NCI-H2171 treated with DMSO at 0.1 percent for 48 hours (cell line): Measurements from ENCODE around the gene PXYLP1.

Source experiments
- DNase-seq: peaks from one replicate; lab custom pipeline; 2025; lab: John Stamatoyannopoulos, UW

The PXYLP1 gene

GRCh38 chr3:141228395-141228794 lies 3.2 kb upstream of the PXYLP1 start:
- peak; percentile 15 for DNase-seq

- DNase-seq: peak; percentile 77
These were observed 2.5 kb upstream of the PXYLP1 start for GRCh38 chr3:141229132-141229531.

GRCh38 chr3:141230293-141230692 lies 1.3 kb upstream of the PXYLP1 start:
- DNase-seq: no peak

- DNase-seq: peak; percentile 36
These were observed 563 bp downstream of the PXYLP1 start for GRCh38 chr3:141231952-141232823.

- no peak for DNase-seq
These were observed 2.0 kb downstream of the PXYLP1 start for GRCh38 chr3:141233457-141234161.

GRCh38 chr3:141234283-141234682 lies 2.7 kb downstream of the PXYLP1 start:
- DNase-seq: no peak

GRCh38 chr3:141235661-141236171 lies 4.1 kb downstream of the PXYLP1 start:
- no peak for DNase-seq

GRCh38 chr3:141236361-141236760 lies 4.7 kb downstream of the PXYLP1 start:
- DNase-seq: no peak

GRCh38 chr3:141237701-141238521 lies 6.3 kb downstream of the PXYLP1 start:
- DNase-seq: peak; percentile 14

- peak; percentile 14 for DNase-seq
These were observed 8.1 kb downstream of the PXYLP1 start for GRCh38 chr3:141239511-141240281.

- DNase-seq: no peak
These were observed 8.7 kb downstream of the PXYLP1 start for GRCh38 chr3:141240286-141240685.

GRCh38 chr3:141240687-141241615 lies 9.3 kb downstream of the PXYLP1 start:
- no peak for DNase-seq

GRCh38 chr3:141241616-141242376 lies 10.2 kb downstream of the PXYLP1 start:
- DNase-seq: no peak

GRCh38 chr3:141242377-141243092 lies 10.9 kb downstream of the PXYLP1 start:
- DNase-seq: no peak

GRCh38 chr3:141243271-141243707 lies 11.7 kb downstream of the PXYLP1 start:
- no peak for DNase-seq

GRCh38 chr3:141246224-141246957 lies 14.8 kb downstream of the PXYLP1 start:
- DNase-seq: no peak

GRCh38 chr3:141246958-141247301 lies 15.3 kb downstream of the PXYLP1 start:
- DNase-seq: no peak

GRCh38 chr3:141248064-141248463 lies 16.4 kb downstream of the PXYLP1 start:
- DNase-seq: no peak
